ENCODE results near the gene PHACTR1. TPM values are rescaled to one million over a fixed set of nuclear protein-coding genes. Genes with fewer than 3 reads are reported as not detected.

PHACTR1 gene
- total RNA-seq, 4 donors from 2014 or later, result 12.6 to 17.7 (median 17.1) TPM

DNA sequence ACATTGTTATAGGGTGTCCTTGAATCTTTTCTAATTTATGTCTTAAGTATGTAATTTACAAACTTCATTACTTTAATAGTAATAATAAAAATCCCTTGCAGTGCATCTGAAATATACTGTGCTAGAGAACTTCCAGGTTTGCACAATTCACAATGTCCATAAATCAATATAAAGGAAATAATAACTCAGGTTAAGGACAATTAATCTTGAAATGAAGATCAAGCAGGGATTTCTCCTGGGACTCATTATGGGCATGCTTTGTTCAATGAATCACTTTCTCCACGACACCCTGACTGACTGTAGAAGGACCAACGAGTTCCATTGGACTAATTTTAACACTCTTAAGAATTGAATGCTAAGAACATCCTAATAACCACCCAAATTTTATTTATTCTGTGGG lies 110.0 kb downstream of the PHACTR1 start:
- DNase-seq (ENCODE audit: low spot score) (no peak), ATAC-seq (ENCODE audit: low FRiP score) (no peak)
- TF ChIP-seq, protein P1, sequence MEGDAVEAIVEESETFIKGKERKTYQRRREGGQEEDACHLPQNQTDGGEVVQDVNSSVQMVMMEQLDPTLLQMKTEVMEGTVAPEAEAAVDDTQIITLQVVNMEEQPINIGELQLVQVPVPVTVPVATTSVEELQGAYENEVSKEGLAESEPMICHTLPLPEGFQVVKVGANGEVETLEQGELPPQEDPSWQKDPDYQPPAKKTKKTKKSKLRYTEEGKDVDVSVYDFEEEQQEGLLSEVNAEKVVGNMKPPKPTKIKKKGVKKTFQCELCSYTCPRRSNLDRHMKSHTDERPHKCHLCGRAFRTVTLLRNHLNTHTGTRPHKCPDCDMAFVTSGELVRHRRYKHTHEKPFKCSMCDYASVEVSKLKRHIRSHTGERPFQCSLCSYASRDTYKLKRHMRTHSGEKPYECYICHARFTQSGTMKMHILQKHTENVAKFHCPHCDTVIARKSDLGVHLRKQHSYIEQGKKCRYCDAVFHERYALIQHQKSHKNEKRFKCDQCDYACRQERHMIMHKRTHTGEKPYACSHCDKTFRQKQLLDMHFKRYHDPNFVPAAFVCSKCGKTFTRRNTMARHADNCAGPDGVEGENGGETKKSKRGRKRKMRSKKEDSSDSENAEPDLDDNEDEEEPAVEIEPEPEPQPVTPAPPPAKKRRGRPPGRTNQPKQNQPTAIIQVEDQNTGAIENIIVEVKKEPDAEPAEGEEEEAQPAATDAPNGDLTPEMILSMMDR (IDR thresholded peaks at IDR 0.05), result no peak

DNA sequence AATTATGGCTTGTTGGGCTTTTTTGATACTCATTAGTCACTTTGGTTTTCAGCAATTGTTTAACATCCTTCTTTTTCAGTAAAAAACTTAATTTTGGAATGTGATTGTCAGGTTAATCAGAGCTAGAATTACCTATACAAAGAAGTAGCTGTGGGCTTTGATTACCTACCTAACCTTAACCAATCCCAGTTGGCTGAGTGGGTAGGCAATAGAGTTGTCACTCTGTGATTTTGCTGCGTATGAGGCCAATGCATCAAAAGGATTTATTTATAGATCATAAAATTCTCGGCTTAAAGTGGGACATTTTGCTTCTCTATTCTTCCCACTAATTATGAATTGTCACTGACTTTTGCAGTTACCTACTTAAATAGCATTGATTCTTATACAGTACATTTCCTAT lies 111.4 kb downstream of the PHACTR1 start:
- no peak for ATAC-seq (ENCODE audit: low FRiP score)
- DNase-seq (ENCODE audit: low spot score), result no peak
- TF ChIP-seq, protein P1 (IDR thresholded peaks at IDR 0.05), result no peak

DNA sequence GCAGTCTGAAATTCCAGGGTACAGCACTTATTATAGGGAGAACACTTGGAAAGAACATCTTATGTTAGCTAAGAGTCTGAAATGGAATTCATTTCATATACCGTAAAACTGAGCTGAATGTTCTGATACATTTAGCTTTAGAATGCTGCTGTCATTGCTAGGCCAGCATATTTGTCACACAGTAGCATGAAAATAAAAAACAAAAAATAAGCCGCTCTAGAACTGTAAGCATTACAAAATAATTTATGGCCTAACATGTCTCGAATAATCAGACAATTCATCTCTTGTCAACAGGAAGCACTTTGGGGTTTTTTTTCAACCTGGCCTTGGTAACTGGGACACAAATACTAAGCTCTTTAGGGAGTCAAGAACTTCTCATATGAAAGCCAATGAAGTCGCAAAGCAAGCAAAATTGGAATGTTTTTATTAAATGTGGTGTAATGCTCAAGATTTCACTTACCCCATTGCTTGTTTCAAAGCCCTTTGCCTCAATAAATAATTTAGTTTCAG lies 115.7 kb downstream of the PHACTR1 start:
- TF ChIP-seq, protein P1 (IDR thresholded peaks at IDR 0.05), result no peak
- DNase-seq (ENCODE audit: low spot score), result no peak
- no peak for ATAC-seq (ENCODE audit: low FRiP score)

DNA sequence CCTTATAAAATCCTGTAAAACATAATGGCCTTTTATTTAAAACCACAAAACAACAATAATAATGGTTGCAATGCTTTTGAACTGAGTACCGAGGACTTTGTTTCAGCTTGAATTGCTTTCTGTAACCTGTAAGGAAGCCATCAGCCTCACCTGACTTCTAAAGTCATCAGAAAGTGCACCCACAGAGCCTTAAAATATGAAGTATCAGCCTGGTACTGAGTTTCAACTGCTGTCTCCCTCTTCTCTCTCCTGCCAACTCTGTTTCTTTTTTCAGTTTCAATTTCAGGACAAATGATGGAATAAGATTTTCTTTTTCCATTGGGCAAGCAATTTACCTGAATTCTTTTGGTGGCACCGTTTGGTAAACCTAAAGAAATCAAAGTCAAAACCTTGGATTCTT lies 119.4 kb downstream of the PHACTR1 start:
- DNase-seq (ENCODE audit: low spot score) (no peak), ATAC-seq (ENCODE audit: low FRiP score) (no peak)
- TF ChIP-seq, protein P1 (IDR thresholded peaks at IDR 0.05), result no peak

DNA sequence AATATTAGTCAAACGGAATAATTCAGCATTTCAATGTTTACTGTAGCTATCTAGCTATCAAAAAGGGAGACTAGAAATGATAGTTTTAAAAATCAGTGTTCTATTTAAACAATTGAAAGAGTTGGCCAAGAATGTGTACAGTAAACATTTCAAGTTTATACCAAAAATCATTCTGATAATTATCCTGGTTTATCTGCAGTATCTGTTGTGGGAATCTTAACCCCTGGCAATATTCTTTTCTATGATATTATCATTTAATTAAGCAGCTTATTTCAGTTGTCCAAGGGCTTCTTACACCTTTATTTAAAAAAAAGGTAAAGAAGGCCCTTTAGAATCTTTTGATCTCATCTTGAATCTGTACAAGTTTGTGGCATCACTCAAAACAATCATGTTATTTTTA lies 125.1 kb downstream of the PHACTR1 start:
- TF ChIP-seq, protein P1 (IDR thresholded peaks at IDR 0.05), result no peak
- DNase-seq (ENCODE audit: low spot score) (no peak), ATAC-seq (ENCODE audit: low FRiP score) (no peak)

DNA sequence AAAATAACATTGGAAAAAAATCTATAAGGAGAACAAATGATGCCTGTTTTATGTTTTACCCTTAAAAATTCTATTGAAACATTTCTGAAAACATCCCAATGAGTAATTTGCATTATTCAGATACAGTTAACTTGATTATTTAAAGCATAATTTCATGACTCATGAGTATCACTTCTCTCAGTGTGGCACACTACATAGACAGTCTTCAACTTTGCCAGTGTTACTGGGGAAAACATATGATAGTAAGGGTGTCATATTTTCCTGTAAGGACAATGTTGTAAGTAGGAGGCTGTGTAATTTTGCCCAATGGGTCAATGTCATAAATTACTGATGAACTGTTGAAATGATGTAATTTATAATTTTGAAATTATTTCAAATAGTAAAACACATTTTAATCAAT lies 125.5 kb downstream of the PHACTR1 start:
- TF ChIP-seq, protein P1 (IDR thresholded peaks at IDR 0.05), result no peak
- no peak for ATAC-seq (ENCODE audit: low FRiP score)
- DNase-seq (ENCODE audit: low spot score), result no peak

DNA sequence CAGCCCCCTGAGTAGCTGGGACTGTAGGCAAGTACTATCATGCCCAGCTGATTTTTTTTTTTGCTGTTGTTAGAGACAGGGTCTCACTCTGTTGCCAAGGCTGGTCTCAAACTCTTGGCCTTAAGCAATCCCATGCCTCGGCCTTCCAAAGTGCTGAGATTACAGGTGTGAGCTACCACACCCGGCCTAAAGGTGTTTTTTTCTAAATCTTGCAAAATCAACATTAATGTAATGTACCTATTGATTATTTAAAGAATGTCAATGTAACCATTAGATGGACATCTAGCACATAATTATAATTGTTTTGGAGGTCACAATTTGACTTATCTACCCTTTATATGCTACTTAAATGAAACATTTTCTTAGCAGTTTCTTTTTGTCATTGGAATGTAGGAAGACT lies 126.1 kb downstream of the PHACTR1 start:
- no peak for DNase-seq (ENCODE audit: low spot score)
- TF ChIP-seq, protein P1 (IDR thresholded peaks at IDR 0.05), result no peak
- ATAC-seq (ENCODE audit: low FRiP score), result no peak
